CD4-positive, alpha-beta memory T cell (primary cell): ENCODE results near the gene MAN1C1. TPM values are rescaled to one million over a fixed set of nuclear protein-coding genes. Genes with fewer than 3 reads are reported as not detected.
A peak's percentile ranks its signal among the peaks of the same experiment; 100 is the strongest.

Experiments used
- CTCF ChIA-PET: fragments of 350-600 bp; sonication (Branson Sonifier 250); formaldehyde crosslinking; loops from one replicate; lab custom pipeline; 2021; ENCODE audit warnings: inconsistent platforms; ENCODE audit not compliant: partially characterized antibody; lab: Charles Lee
- POLR2A ChIA-PET: fragments of 350-600 bp; sonication (Branson Sonifier 250); formaldehyde crosslinking; loops from one replicate; lab custom pipeline; 2021; ENCODE audit not compliant: partially characterized antibody; lab: Charles Lee
- DNase-seq, 5 donors: peaks; one replicate each; pipeline versions ENCODE4 v3.0.0 to v3.0.0-alpha.2; 2020 to 2022; ENCODE audit warnings: mixed read lengths in 1 of 5
- H3K27ac ChIP-seq: one replicate; pipeline ENCODE4 v1.7.0; 2013; ENCODE audit warnings: low read depth, low read length
- H3K27me3 ChIP-seq: 2 replicates; pipeline ENCODE4 v1.7.0; 2013; ENCODE audit warnings: mild to moderate bottlenecking, low read length, moderate library complexity; ENCODE audit not compliant: insufficient read depth
- H3K36me3 ChIP-seq: 2 replicates; pipeline ENCODE4 v1.7.0; 2013; ENCODE audit warnings: mild to moderate bottlenecking, low read length, moderate library complexity; ENCODE audit not compliant: insufficient read depth
- H3K4me1 ChIP-seq: 2 replicates; pipeline ENCODE4 v1.7.0; 2013; ENCODE audit warnings: mild to moderate bottlenecking, low read length, moderate library complexity; ENCODE audit not compliant: insufficient read depth
- H3K4me3 ChIP-seq, 2 donors: one replicate each; pipeline ENCODE4 v1.7.0; 2013; ENCODE audit warnings: low read length in 2 of 2, mild to moderate bottlenecking in 1 of 2
- H3K9me3 ChIP-seq, 2 donors: one replicate each; pipeline ENCODE4 v1.7.0; 2013; ENCODE audit warnings: low read length in 2 of 2, control low read depth in 1 of 2; ENCODE audit not compliant: control insufficient read depth in 1 of 2
- H3K27ac Mint-ChIP-seq, 7 donors: one replicate each; pipeline ENCODE4 v1.8.0; 2020 to 2021; ENCODE audit warnings: mixed read lengths in 7 of 7, mild to moderate bottlenecking in 6 of 7, inconsistent platforms in 3 of 7, moderate library complexity in 3 of 7
- H3K27me3 Mint-ChIP-seq, 2 donors: one replicate each; pipeline ENCODE4 v1.8.0; 2020 to 2021; ENCODE audit warnings: mixed read lengths in 2 of 2
- H3K36me3 Mint-ChIP-seq, 2 donors: one replicate each; pipeline ENCODE4 v1.8.0; 2020 to 2021; ENCODE audit warnings: mixed read lengths in 2 of 2, inconsistent platforms in 1 of 2, mild to moderate bottlenecking in 1 of 2
- H3K4me1 Mint-ChIP-seq, 4 donors: one replicate each; pipeline ENCODE4 v1.8.0; 2020 to 2021; ENCODE audit warnings: mixed read lengths in 4 of 4, mild to moderate bottlenecking in 1 of 4
- H3K4me3 Mint-ChIP-seq, 8 donors: one replicate each; pipeline ENCODE4 v1.8.0; 2020 to 2021; ENCODE audit warnings: mixed read lengths in 8 of 8, mild to moderate bottlenecking in 7 of 8, moderate library complexity in 6 of 8, inconsistent platforms in 3 of 8
- H3K9me3 Mint-ChIP-seq, 8 donors: one replicate each; pipeline ENCODE4 v1.8.0; 2020 to 2021; ENCODE audit warnings: mixed read lengths in 8 of 8, mild to moderate bottlenecking in 5 of 8, inconsistent platforms in 3 of 8, moderate library complexity in 1 of 8
- intact Hi-C: fragments of 100-400 bp; cut with micrococcal nuclease; formaldehyde crosslinking; loops from one replicate; pipeline ENCODE4 v1.15.1; 2023
- polyA plus RNA-seq, 2 donors: library from polyadenylated mRNA; unstranded; fragments of 300-500 nt; fragmentation: Illumina TruSeq; gene quantifications; one replicate each; pipeline ENCODE4 v1.2.3, GENCODE V29; 2021
- total RNA-seq, 2 experiments: library from RNA; stranded (reverse); gene quantifications; one replicate each; pipeline ENCODE4 v1.2.3, GENCODE V29; 2021

MAN1C1 gene
- total and polyA plus RNA-seq, 4 experiments from 2014 or later = 3.6 to 45.1 (median 26.5) TPM

DNA sequence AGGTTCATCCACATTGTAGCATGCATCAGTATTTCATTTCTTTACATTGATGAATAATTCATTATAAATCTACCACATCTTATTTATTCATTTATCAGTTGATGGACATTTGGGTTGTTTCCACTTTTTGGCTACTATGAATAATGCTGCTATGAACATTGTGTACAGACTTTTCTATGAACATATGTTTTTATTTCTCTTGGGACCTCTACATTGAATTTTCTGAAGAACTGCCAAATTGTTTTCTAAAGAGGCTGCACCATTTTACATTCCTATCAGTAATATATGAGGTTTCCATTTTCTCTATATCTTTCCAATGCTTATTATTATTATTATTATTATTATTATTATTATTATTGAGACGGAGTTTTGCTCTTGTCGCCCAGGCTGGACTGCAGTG is 102.1 kb downstream of the MAN1C1 start:
- Histone ChIP-seq H3K4me1 (peaks cover 17% of the 10 kb centered on the region), H3K9me3 (no peaks in the 10 kb centered on the region), H3K27me3 (no peaks in the 10 kb centered on the region), H3K36me3 (no peaks in the 10 kb centered on the region), H3K27ac (no peak overlapping the region), H3K4me3 (no peak overlapping the region)
- no peak overlapping the region for H3K4me3 Mint-ChIP-seq
- intact Hi-C loops = no loop called here
- DNase-seq = no peak
- H3K27ac Mint-ChIP-seq = peak overlapping the region in 1 of 7 donors; percentile 17
- H3K36me3 Mint-ChIP-seq = peaks cover 3 to 12% of the 10 kb centered on the region in 2 donors
- ChIA-PET CTCF (no interaction called here), POLR2A (no interaction called here)
- peaks cover 30 to 53% (median 38%) of the 10 kb centered on the region in 4 donors for H3K4me1 Mint-ChIP-seq
- peaks cover 0 to 2% (median 0%) of the 10 kb centered on the region in 8 donors for H3K9me3 Mint-ChIP-seq
- H3K27me3 Mint-ChIP-seq = no peaks in the 10 kb centered on the region

DNA sequence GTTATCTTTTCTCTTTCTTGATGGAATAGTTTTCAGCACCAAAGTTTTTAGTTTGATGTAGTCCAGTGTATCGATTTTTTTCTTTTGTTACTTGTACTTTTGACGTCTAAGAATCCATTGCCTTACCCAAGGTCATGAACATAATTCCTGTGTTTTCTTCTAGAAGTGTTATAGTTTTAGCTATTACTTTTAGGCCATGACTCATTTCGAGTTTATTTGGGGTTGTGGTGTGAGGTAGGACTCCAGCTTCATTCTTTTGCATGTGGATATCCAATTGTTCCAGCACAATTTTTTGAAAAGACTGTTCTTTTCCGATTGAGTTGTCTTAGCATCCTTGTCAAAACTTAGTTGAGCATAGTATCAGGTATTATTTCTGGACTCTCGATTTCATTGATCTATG is 104.0 kb downstream of the MAN1C1 start:
- POLR2A ChIA-PET = no interaction called here
- no peak overlapping the region for H3K27ac Mint-ChIP-seq

DNA sequence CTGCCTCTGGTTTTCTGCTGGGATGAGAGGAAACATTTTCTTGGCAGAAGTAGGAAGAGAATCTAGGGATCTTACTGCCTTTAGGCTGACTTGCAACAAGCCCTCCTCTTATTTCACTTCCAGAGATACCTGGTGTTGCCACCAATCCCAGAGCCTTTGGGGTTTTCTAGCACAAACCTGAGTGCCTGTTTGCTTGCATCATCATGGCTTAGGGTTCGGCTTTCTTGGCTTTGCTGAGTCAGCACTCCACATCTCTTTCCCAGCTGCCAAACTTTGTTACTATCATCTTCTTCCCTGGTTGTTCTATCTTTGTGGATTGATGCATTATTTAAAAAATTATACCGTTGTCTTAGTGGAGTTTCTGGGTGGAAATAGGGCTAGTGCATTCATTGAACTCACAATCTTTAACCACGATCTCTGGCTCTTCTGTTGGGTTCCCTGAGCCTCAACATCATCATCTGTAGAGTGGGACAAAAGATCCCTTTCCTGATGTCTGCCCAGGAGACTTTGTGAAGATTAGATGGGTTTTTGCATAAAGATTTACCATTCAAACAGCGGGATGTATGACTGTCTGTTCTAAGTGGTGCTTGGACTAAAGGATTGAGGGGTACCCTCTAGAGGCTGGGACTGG is 106.8 kb downstream of the MAN1C1 start:
- Mint-ChIP-seq H3K27ac (peak overlapping the region in 1 of 7 donors; percentile 34), H3K9me3 (no peaks in the 10 kb centered on the region), H3K4me1 (peaks cover 31 to 66% (median 38%) of the 10 kb centered on the region in 4 donors), H3K27me3 (no peaks in the 10 kb centered on the region), H3K36me3 (peaks cover 8% of the 10 kb centered on the region in 2 donors), H3K4me3 (no peak overlapping the region)
- ChIA-PET POLR2A (no interaction called here), CTCF (no interaction called here)
- no peaks in the 10 kb centered on the region for H3K9me3 ChIP-seq
- no peak for DNase-seq
- H3K4me3 ChIP-seq = no peak overlapping the region
- peaks cover 17% of the 10 kb centered on the region for H3K4me1 ChIP-seq
- no peaks in the 10 kb centered on the region for H3K36me3 ChIP-seq
- no peak overlapping the region for H3K27ac ChIP-seq
- H3K27me3 ChIP-seq = no peaks in the 10 kb centered on the region
- intact Hi-C loops = no loop called here

More for the DNA sequence above, 104.0 kb downstream of the MAN1C1 start:
- Histone ChIP-seq H3K4me1 (peaks cover 17% of the 10 kb centered on the region), H3K27me3 (no peaks in the 10 kb centered on the region), H3K27ac (no peak overlapping the region), H3K9me3 (no peaks in the 10 kb centered on the region), H3K4me3 (no peak overlapping the region), H3K36me3 (no peaks in the 10 kb centered on the region)
- H3K36me3 Mint-ChIP-seq = peaks cover 6 to 12% of the 10 kb centered on the region in 2 donors
- DNase-seq = no peak
- intact Hi-C loops = no loop called here
- no peak overlapping the region for H3K4me3 Mint-ChIP-seq
- peaks cover 30 to 48% (median 34%) of the 10 kb centered on the region in 4 donors for H3K4me1 Mint-ChIP-seq
- H3K9me3 Mint-ChIP-seq = peaks cover 0 to 2% (median 0%) of the 10 kb centered on the region in 8 donors
- CTCF ChIA-PET = interaction anchor here (0.9 kb wide), 1 partner anchor 102 kb away, joined by 3 read pairs; no protein-coding TSS in a partner anchor
- H3K27me3 Mint-ChIP-seq = no peaks in the 10 kb centered on the region

- no peaks in the 10 kb centered on the region for H3K36me3 ChIP-seq
- intact Hi-C loops = no loop called here
- Mint-ChIP-seq H3K27me3 (no peaks in the 10 kb centered on the region), H3K4me3 (no peak overlapping the region), H3K4me1 (peaks cover 31 to 70% (median 38%) of the 10 kb centered on the region in 4 donors), H3K36me3 (peaks cover 6 to 7% of the 10 kb centered on the region in 2 donors), H3K9me3 (no peaks in the 10 kb centered on the region), H3K27ac (peak overlapping the region in 2 of 7 donors; percentile 58 to 81)
- ChIA-PET POLR2A (no interaction called here), CTCF (no interaction called here)
- DNase-seq = no peak
- no peak overlapping the region for H3K27ac ChIP-seq
- no peaks in the 10 kb centered on the region for H3K27me3 ChIP-seq
- no peak overlapping the region for H3K4me3 ChIP-seq
- H3K4me1 ChIP-seq = peaks cover 17% of the 10 kb centered on the region
- H3K9me3 ChIP-seq = no peaks in the 10 kb centered on the region
Measured at GRCh38 chr1:25724201-25724600, 107.6 kb downstream of the MAN1C1 start.

GRCh38 chr1:25724966-25725365 is 108.4 kb downstream of the MAN1C1 start:
- Mint-ChIP-seq H3K4me1 (peaks cover 33 to 75% (median 41%) of the 10 kb centered on the region in 4 donors), H3K9me3 (no peaks in the 10 kb centered on the region), H3K27ac (peak overlapping the region in 1 of 7 donors; percentile 29), H3K4me3 (no peak overlapping the region), H3K27me3 (no peaks in the 10 kb centered on the region), H3K36me3 (peaks cover 6 to 7% of the 10 kb centered on the region in 2 donors)
- no peaks in the 10 kb centered on the region for H3K9me3 ChIP-seq
- H3K4me1 ChIP-seq = peaks cover 21% of the 10 kb centered on the region
- H3K4me3 ChIP-seq = no peak overlapping the region
- DNase-seq = no peak
- no peaks in the 10 kb centered on the region for H3K27me3 ChIP-seq
- no peaks in the 10 kb centered on the region for H3K36me3 ChIP-seq
- ChIA-PET POLR2A (interaction anchor here (1.1 to 1.4 kb wide), 3 partner anchors 17 to 106 kb away, joined by 3 to 4 read pairs (median 3); no protein-coding TSS in a partner anchor), CTCF (interaction anchor here (0.7 to 1.2 kb wide), 3 partner anchors 13 to 80 kb away, joined by 3 to 4 read pairs (median 3); no protein-coding TSS in a partner anchor)
- intact Hi-C loops = no loop called here
- no peak overlapping the region for H3K27ac ChIP-seq

GRCh38 chr1:25725482-25725881 is 108.9 kb downstream of the MAN1C1 start:
- DNase-seq = no peak
- Histone ChIP-seq H3K27me3 (no peaks in the 10 kb centered on the region), H3K4me3 (no peak overlapping the region), H3K4me1 (peaks cover 26% of the 10 kb centered on the region), H3K9me3 (no peaks in the 10 kb centered on the region), H3K27ac (no peak overlapping the region), H3K36me3 (no peaks in the 10 kb centered on the region)
- Mint-ChIP-seq H3K4me1 (peaks cover 38 to 78% (median 46%) of the 10 kb centered on the region in 4 donors), H3K27ac (peak overlapping the region in 2 of 7 donors; percentile 6 to 31), H3K27me3 (no peaks in the 10 kb centered on the region), H3K36me3 (peaks cover 6% of the 10 kb centered on the region in 2 donors), H3K9me3 (no peaks in the 10 kb centered on the region), H3K4me3 (no peak overlapping the region)
- ChIA-PET CTCF (interaction anchor here (1.0 to 1.2 kb wide), 2 partner anchors 49 to 80 kb away, joined by 3 to 4 read pairs; no protein-coding TSS in a partner anchor), POLR2A (interaction anchor here (1.1 to 1.4 kb wide), 3 partner anchors 16 to 107 kb away, joined by 3 to 4 read pairs (median 3); no protein-coding TSS in a partner anchor)
- intact Hi-C loops = no loop called here

DNA sequence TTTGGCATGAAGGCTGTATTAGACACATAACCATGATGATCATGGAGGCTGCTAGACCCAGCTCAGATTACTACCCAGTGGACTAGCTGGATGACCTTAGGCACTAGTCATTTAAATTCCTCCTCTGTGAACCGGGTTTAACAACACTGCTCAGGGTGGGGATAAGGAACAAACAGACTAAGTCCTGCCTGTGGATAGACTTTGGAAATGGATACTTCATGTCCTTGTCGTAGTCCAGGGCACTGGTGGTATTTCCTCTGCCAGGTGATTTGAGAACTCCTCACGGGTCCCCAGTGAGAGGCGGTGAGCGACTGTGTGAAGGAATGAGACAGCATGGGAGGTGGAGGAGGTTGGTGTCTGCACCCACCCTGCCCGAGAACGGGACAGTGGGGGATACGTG is 110.5 kb downstream of the MAN1C1 start:
- Histone ChIP-seq H3K4me3 (no peak overlapping the region), H3K36me3 (no peaks in the 10 kb centered on the region), H3K9me3 (no peaks in the 10 kb centered on the region), H3K27ac (no peak overlapping the region), H3K4me1 (peaks cover 36% of the 10 kb centered on the region), H3K27me3 (no peaks in the 10 kb centered on the region)
- H3K27ac Mint-ChIP-seq = peak overlapping the region in 1 of 7 donors; percentile 53
- no peaks in the 10 kb centered on the region for H3K27me3 Mint-ChIP-seq
- POLR2A ChIA-PET = no interaction called here
- H3K36me3 Mint-ChIP-seq = peaks cover 3 to 5% of the 10 kb centered on the region in 2 donors
- intact Hi-C loops = no loop called here
- H3K4me1 Mint-ChIP-seq = peaks cover 37 to 83% (median 51%) of the 10 kb centered on the region in 4 donors
- no peaks in the 10 kb centered on the region for H3K9me3 Mint-ChIP-seq
- DNase-seq = no peak
- H3K4me3 Mint-ChIP-seq = no peak overlapping the region
- CTCF ChIA-PET = interaction anchor here (0.8 to 1.0 kb wide), 3 partner anchors 13 to 81 kb away, joined by 3 to 5 read pairs (median 3); no protein-coding TSS in a partner anchor
